Upper lobe of right lung (tissue), 1 donor: ENCODE results near the gene RHOT2. TPM values are rescaled to one million over a fixed set of nuclear protein-coding genes. Genes with fewer than 3 reads are reported as not detected.
A peak's percentile ranks its signal among the peaks of the same experiment; 100 is the strongest.

Source experiments
- ATAC-seq: fragments of 200-7000 bp; cut with Tn5 transposase; one replicate; pipeline ENCODE4 v1.9.1; 2020; ENCODE audit warnings: mild to moderate bottlenecking, moderate library complexity
- DNase-seq: peaks from one replicate; pipeline ENCODE4 v3.0.0-alpha.2; 2020
- H3K27ac ChIP-seq: fragments of 200-600 bp; one replicate; pipeline ENCODE4 v1.8.0; 2022
- H3K27me3 ChIP-seq: fragments of 200-600 bp; one replicate; pipeline ENCODE4 v1.8.0; 2022; ENCODE audit warnings: mild to moderate bottlenecking
- H3K36me3 ChIP-seq: fragments of 200-600 bp; one replicate; pipeline ENCODE4 v1.8.0; 2022
- H3K4me1 ChIP-seq: fragments of 200-600 bp; one replicate; pipeline ENCODE4 v1.8.0; 2022
- H3K4me3 ChIP-seq: fragments of 200-600 bp; one replicate; pipeline ENCODE4 v1.8.0; 2022; ENCODE audit warnings: mild to moderate bottlenecking
- H3K9me3 ChIP-seq: fragments of 200-600 bp; one replicate; pipeline ENCODE4 v1.8.0; 2022
- intact Hi-C: fragments of 100-400 bp; cut with DNase I; formaldehyde crosslinking; loops from one replicate; pipeline ENCODE4 v1.11.0; 2022
- total RNA-seq: library from RNA; stranded (reverse); fragmentation: NEBNext Ultra II Directional; extraction: Animal tissue kit (Norgen Biotek cat#: 25700); gene quantifications from one replicate; pipeline ENCODE4 v1.2.1, GENCODE V29; 2021
- TF ChIP-seq, protein P1 (sequence below): fragments of 200-600 bp; IDR thresholded peaks from one replicate; pipeline ENCODE4 v1.8.0; 2022; ENCODE audit warnings: antibody characterized with exemption
- donor health status: DM: no; HTN: yes; CAD: no; lungs with severe emphysema.

The RHOT2 gene
- total RNA-seq, 1 donor from 2014 or later, result 92.5 TPM

- ATAC-seq (no peak), DNase-seq (no peak)
- Histone ChIP-seq H3K4me1 (peaks cover 33% of the 10 kb centered on the region), H3K4me3 (no peak overlapping the region), H3K9me3 (no peaks in the 10 kb centered on the region), H3K27ac (no peak overlapping the region), H3K27me3 (no peaks in the 10 kb centered on the region), H3K36me3 (no peaks in the 10 kb centered on the region)
- TF ChIP-seq, protein P1, sequence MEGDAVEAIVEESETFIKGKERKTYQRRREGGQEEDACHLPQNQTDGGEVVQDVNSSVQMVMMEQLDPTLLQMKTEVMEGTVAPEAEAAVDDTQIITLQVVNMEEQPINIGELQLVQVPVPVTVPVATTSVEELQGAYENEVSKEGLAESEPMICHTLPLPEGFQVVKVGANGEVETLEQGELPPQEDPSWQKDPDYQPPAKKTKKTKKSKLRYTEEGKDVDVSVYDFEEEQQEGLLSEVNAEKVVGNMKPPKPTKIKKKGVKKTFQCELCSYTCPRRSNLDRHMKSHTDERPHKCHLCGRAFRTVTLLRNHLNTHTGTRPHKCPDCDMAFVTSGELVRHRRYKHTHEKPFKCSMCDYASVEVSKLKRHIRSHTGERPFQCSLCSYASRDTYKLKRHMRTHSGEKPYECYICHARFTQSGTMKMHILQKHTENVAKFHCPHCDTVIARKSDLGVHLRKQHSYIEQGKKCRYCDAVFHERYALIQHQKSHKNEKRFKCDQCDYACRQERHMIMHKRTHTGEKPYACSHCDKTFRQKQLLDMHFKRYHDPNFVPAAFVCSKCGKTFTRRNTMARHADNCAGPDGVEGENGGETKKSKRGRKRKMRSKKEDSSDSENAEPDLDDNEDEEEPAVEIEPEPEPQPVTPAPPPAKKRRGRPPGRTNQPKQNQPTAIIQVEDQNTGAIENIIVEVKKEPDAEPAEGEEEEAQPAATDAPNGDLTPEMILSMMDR, result no peak
- intact Hi-C loops, result no loop called here
Observed at GRCh38 chr16:644556-644955, 23.4 kb upstream of the RHOT2 start.

DNA sequence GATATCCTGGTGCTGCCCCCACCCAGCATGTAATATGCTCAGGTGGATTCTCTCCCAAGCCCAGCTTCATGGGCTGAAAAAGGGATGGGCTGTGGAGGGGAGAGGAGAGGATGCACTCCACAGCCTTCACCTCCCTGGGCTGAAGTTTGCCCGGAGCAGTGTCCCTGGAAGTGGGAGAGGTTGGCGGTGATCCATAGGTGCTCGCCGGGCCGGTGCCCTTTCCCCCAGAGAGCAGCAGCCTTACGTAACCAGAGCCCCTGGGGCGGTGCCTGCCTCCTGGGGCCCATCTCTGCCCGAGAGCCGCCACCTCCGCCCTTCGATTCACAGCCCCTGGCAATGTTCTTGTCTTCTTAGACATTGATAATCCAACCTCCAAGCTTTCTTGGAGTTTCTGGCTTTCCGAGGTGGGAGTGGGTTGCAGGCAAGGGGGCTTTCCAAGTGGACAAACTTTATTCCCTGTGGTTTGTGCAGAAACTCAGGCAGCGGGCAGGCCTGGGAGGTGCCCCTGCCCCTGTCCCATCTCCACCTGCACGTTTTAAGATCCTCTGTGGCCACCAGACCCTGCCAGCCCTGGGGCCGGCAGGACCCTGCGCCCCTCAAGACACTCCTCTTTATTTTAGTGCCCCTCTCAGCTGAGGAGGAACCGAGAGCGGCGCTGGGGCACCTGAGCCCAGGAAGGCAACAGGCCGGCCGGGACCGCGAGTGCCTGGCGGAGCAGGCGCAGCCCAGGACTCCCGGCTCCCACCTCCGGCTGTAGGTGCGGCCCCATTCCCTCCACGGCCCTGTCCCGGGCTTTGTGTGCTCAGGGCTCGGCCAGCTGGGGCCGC lies 21.9 kb upstream of the RHOT2 start:
- no peaks in the 10 kb centered on the region for H3K9me3 ChIP-seq
- intact Hi-C loops, result no loop called here
- H3K27ac ChIP-seq, result peak overlapping the region; percentile 24
- H3K4me1 ChIP-seq, result peaks cover 41% of the 10 kb centered on the region
- no peak overlapping the region for H3K4me3 ChIP-seq
- TF ChIP-seq, protein P1, result no peak
- ATAC-seq (no peak), DNase-seq (peak; percentile 84)
- no peaks in the 10 kb centered on the region for H3K36me3 ChIP-seq
- no peaks in the 10 kb centered on the region for H3K27me3 ChIP-seq

DNA sequence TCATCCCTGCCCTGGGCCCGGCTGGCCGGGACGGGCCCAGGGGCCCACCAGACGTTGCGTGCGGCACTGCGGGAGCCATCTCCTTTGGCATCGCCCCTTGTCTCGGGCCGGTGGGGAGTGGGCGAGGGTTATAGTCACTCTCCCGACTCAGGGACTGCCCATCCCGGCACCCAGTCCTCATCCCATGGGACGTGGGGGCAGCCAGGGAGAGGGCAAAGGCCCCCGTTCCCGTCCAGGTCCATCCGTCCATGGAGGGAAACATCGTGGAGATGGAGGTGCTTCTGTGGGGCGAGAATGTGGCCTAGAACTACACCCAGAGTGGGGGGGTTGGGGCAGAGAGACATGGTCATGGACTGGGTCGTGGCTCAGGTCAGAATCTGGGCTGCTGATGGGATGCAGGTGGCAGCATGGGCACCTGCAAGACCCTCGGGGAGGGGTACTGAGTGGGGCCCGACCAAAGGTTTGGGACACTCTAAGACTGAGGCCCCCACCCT lies 21.2 kb upstream of the RHOT2 start:
- Histone ChIP-seq H3K27ac (no peak overlapping the region), H3K4me3 (no peak overlapping the region), H3K4me1 (peaks cover 41% of the 10 kb centered on the region), H3K9me3 (no peaks in the 10 kb centered on the region), H3K36me3 (no peaks in the 10 kb centered on the region), H3K27me3 (no peaks in the 10 kb centered on the region)
- no peak for DNase-seq
- TF ChIP-seq, protein P1, result no peak
- intact Hi-C loops, result no loop called here
- no peak for ATAC-seq

DNA sequence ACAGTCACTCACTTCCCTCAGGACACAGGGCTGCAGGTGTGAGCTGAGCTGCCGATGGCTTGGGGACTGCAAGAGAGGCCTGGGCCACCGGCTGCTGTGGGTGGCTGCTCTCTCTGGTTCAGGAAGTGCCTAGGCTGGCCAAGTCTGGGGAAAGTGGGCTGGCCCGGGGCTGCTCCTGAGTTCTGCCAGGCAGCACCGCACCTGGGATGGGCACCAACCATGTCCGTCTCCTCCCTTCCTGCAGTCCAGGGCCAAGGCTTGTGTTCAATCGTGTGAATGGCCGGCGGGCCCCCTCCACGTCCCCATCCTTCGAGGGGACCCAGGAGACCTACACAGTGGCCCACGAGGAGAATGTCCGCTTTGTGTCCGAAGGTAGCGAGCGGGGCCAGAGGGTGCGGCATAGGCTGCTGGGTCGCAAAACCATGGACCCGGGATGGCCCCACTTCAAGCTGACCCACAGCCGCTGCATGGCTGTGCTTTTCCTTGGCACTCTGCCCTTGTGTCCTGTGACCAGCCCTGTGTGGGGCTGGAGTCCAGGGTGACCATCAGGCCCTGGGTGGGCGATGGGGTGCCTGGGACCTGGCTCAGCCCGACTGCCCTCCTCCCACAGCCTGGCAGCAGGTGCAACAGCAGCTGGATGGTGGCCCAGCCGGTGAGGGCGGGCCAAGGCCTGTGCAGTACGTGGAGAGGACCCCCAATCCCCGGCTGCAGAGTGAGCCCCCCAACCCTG lies 20.6 kb upstream of the RHOT2 start:
- H3K4me3 ChIP-seq, result no peak overlapping the region
- TF ChIP-seq, protein P1, result no peak
- intact Hi-C loops, result no loop called here

DNA sequence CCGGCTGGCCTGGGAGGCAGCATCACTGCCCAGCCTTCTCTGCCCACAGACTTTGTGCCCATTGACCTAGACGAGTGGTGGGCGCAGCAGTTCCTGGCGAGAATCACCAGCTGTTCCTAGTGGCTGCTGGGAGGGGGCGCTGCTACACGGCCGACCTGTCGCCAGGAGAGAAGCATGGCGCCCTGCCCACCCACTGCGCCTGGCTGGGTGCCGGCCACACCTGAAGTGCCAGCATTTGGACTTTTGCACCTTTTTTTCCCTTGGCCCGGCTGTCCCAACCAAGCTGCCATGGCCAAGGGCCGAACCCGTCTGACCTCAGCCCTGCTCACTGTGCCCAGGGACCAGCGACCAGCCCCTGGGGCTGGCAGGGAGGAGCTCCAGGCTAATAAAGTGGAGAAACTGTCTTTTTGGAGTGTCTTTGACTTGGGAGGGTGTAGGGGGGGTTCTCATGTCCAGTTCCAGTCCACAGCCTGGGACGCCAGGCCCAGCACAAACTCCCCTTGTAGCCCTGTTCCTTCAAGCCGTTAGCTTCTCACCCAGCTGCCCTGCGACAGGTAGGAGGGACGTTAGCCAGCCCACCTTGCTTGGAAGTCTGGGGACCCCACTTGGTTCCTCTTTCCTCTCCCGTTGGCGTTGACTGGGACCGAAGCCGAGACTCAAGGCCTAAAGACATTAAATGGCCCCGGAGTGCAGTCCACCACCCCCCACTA lies 19.7 kb upstream of the RHOT2 start:
- Histone ChIP-seq H3K4me3 (peak overlapping the region; percentile 85), H3K27ac (peak overlapping the region; percentile 93), H3K36me3 (no peaks in the 10 kb centered on the region), H3K27me3 (no peaks in the 10 kb centered on the region), H3K9me3 (no peaks in the 10 kb centered on the region), H3K4me1 (peaks cover 33% of the 10 kb centered on the region)
- intact Hi-C loops, result no loop called here
- TF ChIP-seq, protein P1, result peak; percentile 50
- ATAC-seq (peak; percentile 45), DNase-seq (peak; percentile 88)

More for the DNA sequence above, 20.6 kb upstream of the RHOT2 start:
- Histone ChIP-seq H3K4me1 (peaks cover 41% of the 10 kb centered on the region), H3K9me3 (no peaks in the 10 kb centered on the region), H3K27me3 (no peaks in the 10 kb centered on the region), H3K36me3 (no peaks in the 10 kb centered on the region), H3K27ac (no peak overlapping the region)
- no peak for DNase-seq
- no peak for ATAC-seq
